Chondrocyte (in vitro differentiated cells): ENCODE results near the gene HIKESHI. TPM values are rescaled to one million over a fixed set of nuclear protein-coding genes. Genes with fewer than 3 reads are reported as not detected.

ENCODE experiments used
- DNase-seq: peaks from one replicate; pipeline ENCODE4 v3.0.0; 2021; ENCODE audit warnings: mixed read lengths, low spot score
- H3K27ac Mint-ChIP-seq: one replicate; pipeline ENCODE4 v1.8.0; 2021; ENCODE audit warnings: mild to moderate bottlenecking, moderate library complexity, mixed read lengths; ENCODE audit not compliant: unreplicated experiment
- H3K27me3 Mint-ChIP-seq: 2 replicates; pipeline ENCODE4 v1.8.0; 2021; ENCODE audit warnings: low read depth, mixed read lengths
- H3K36me3 Mint-ChIP-seq: 2 replicates; pipeline ENCODE4 v1.8.0; 2021; ENCODE audit warnings: low read depth, mixed read lengths
- H3K4me1 Mint-ChIP-seq: 2 replicates; pipeline ENCODE4 v1.8.0; 2021; ENCODE audit warnings: low read depth, mild to moderate bottlenecking, mixed read lengths
- H3K4me3 Mint-ChIP-seq: one replicate; pipeline ENCODE4 v1.8.0; 2021; ENCODE audit warnings: mild to moderate bottlenecking, moderate library complexity, mixed read lengths; ENCODE audit not compliant: unreplicated experiment
- H3K9me3 Mint-ChIP-seq: 2 replicates; pipeline ENCODE4 v1.8.0; 2021; ENCODE audit warnings: low read depth, mixed read lengths
- total RNA-seq: library from RNA; stranded (reverse); gene quantifications from 3 replicates; pipeline ENCODE4 v1.2.1, GENCODE V29; 2021
- TF ChIP-seq, protein P1 (sequence below): fragments of 200-600 bp; sonication (generic); IDR thresholded peaks from 2 replicates; pipeline ENCODE4 v1.5.0; 2021; ENCODE audit warnings: antibody characterized with exemption, mild to moderate bottlenecking, moderate library complexity

HIKESHI gene
- total RNA-seq, 1 donor from 2014 or later, result 34.5 TPM

GRCh38 chr11:86374069-86374468 lies 72.0 kb downstream of the HIKESHI start:
- no peak overlapping the region for H3K4me3 Mint-ChIP-seq
- TF ChIP-seq, protein P1, sequence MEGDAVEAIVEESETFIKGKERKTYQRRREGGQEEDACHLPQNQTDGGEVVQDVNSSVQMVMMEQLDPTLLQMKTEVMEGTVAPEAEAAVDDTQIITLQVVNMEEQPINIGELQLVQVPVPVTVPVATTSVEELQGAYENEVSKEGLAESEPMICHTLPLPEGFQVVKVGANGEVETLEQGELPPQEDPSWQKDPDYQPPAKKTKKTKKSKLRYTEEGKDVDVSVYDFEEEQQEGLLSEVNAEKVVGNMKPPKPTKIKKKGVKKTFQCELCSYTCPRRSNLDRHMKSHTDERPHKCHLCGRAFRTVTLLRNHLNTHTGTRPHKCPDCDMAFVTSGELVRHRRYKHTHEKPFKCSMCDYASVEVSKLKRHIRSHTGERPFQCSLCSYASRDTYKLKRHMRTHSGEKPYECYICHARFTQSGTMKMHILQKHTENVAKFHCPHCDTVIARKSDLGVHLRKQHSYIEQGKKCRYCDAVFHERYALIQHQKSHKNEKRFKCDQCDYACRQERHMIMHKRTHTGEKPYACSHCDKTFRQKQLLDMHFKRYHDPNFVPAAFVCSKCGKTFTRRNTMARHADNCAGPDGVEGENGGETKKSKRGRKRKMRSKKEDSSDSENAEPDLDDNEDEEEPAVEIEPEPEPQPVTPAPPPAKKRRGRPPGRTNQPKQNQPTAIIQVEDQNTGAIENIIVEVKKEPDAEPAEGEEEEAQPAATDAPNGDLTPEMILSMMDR, result no peak

GRCh38 chr11:86374586-86374985 lies 72.5 kb downstream of the HIKESHI start, which contains the start of gene CCDC81:
Gene CCDC81 (plus strand): TSS chr11:86374887. CDS start chr11:86375164, 277 bp downstream.
- Mint-ChIP-seq H3K27me3 (no peaks in the 10 kb centered on the region), H3K4me3 (no peak within 1 kb of the TSS), H3K4me1 (peaks cover 4% of the 10 kb centered on the region), H3K27ac (no peak within 1 kb of the TSS), H3K36me3 (peaks cover 3% of the 10 kb centered on the region), H3K9me3 (peaks cover 19% of the 10 kb centered on the region)
- TF ChIP-seq, protein P1, result no peak
- no peak for DNase-seq

More at GRCh38 chr11:86374069-86374468, 72.0 kb downstream of the HIKESHI start:
- Mint-ChIP-seq H3K9me3 (peaks cover 19% of the 10 kb centered on the region), H3K27me3 (no peaks in the 10 kb centered on the region), H3K27ac (no peak overlapping the region), H3K36me3 (peaks cover 3% of the 10 kb centered on the region), H3K4me1 (peaks cover 4% of the 10 kb centered on the region)
- DNase-seq, result no peak

GRCh38 chr11:86377972-86378371 lies 75.9 kb downstream of the HIKESHI start:
- no peak overlapping the region for H3K4me3 Mint-ChIP-seq
- H3K36me3 Mint-ChIP-seq, result peaks cover 3% of the 10 kb centered on the region
- H3K4me1 Mint-ChIP-seq, result no peaks in the 10 kb centered on the region
- H3K9me3 Mint-ChIP-seq, result peaks cover 14% of the 10 kb centered on the region
- TF ChIP-seq, protein P1, result no peak
- H3K27ac Mint-ChIP-seq, result no peak overlapping the region
- H3K27me3 Mint-ChIP-seq, result no peaks in the 10 kb centered on the region
- DNase-seq, result no peak

- Mint-ChIP-seq H3K27ac (no peak overlapping the region), H3K9me3 (peaks cover 14% of the 10 kb centered on the region), H3K27me3 (no peaks in the 10 kb centered on the region), H3K36me3 (peaks cover 3% of the 10 kb centered on the region), H3K4me1 (peaks cover 7% of the 10 kb centered on the region), H3K4me3 (no peak overlapping the region)
- TF ChIP-seq, protein P1, result no peak
- no peak for DNase-seq
These were observed 78.4 kb downstream of the HIKESHI start for GRCh38 chr11:86380295-86381059.

DNA sequence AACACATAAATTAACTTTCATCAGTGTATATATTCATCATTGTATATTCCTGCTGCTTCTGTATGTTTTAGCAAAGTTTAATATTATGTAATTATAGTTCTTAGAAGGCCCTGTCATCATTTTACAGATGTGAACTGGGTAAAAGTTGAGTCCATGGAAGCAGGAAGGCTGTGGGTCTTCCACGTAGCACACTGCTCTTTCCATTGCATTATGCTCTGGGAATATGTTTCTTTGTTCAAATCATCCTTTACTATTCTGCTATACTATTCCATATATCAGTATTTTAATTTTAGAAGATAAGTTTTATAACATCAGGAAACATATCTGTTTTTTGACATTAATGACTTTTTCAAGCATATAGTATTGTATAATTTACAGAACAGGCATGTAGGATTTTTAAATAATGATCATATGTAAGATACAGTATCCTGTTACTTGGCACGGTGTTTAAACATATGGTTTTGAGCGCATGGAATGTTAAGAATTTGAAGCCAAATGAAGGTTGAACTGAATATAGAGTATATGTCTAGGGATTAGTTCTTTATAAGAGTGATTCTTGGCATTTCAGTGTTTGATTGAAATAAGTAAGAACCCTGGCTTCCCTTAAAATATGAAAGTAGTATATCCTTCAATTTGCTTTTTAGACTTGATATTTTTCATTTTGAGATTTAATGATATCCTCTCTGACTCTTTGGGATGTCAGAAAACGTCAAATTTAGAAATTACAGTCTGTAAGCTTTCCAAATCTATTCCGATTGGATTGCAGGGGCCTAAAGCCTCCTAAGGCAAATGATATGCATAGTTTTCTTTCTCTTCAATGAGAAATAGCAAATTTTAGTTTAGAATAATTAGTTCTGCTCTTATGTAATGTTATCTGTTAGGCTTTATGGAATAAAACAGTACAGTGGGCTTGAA lies 81.3 kb downstream of the HIKESHI start:
- Mint-ChIP-seq H3K36me3 (no peaks in the 10 kb centered on the region), H3K4me3 (no peak overlapping the region), H3K27me3 (no peaks in the 10 kb centered on the region), H3K4me1 (peaks cover 7% of the 10 kb centered on the region), H3K27ac (no peak overlapping the region), H3K9me3 (peaks cover under 1% of the 10 kb centered on the region)
- TF ChIP-seq, protein P1, result no peak
- no peak for DNase-seq
